ENCODE measurements around the gene ITGA6.

Gene ITGA6

GRCh38 chr2:172416447-172417058 is 10.8 kb upstream of the ITGA6 start:
- DNase-seq (ENCODE audit: low spot score), result no peak

GRCh38 chr2:172420216-172420615 is 7.2 kb upstream of the ITGA6 start:
- DNase-seq (ENCODE audit: low spot score), result no peak

- DNase-seq (ENCODE audit: low spot score), result no peak
Measured at GRCh38 chr2:172423160-172423559, 4.2 kb upstream of the ITGA6 start.

- no peak for DNase-seq (ENCODE audit: low spot score)
Measured at GRCh38 chr2:172425336-172425735, 2.0 kb upstream of the ITGA6 start.

GRCh38 chr2:172426635-172427255 is 641 bp upstream of the ITGA6 start:
- DNase-seq (ENCODE audit: low spot score), result no peak

- peak; percentile 80 for DNase-seq (ENCODE audit: low spot score)
Measured at GRCh38 chr2:172427990-172428831, 825 bp downstream of the ITGA6 start.

GRCh38 chr2:172428832-172429210 is 1.4 kb downstream of the ITGA6 start:
- DNase-seq (ENCODE audit: low spot score), result no peak

GRCh38 chr2:172429301-172429968 is 2.0 kb downstream of the ITGA6 start:
- no peak for DNase-seq (ENCODE audit: low spot score)

GRCh38 chr2:172430027-172430426 is 2.6 kb downstream of the ITGA6 start:
- DNase-seq (ENCODE audit: low spot score), result no peak

GRCh38 chr2:172430678-172431077 is 3.3 kb downstream of the ITGA6 start:
- DNase-seq (ENCODE audit: low spot score), result no peak

- DNase-seq (ENCODE audit: low spot score), result no peak
Measured at GRCh38 chr2:172431463-172431862, 4.1 kb downstream of the ITGA6 start.

GRCh38 chr2:172431993-172432392 is 4.6 kb downstream of the ITGA6 start:
- DNase-seq (ENCODE audit: low spot score), result no peak

GRCh38 chr2:172433144-172433543 is 5.8 kb downstream of the ITGA6 start:
- no peak for DNase-seq (ENCODE audit: low spot score)

- DNase-seq (ENCODE audit: low spot score), result no peak
Measured at GRCh38 chr2:172434821-172435605, 7.6 kb downstream of the ITGA6 start.

- DNase-seq (ENCODE audit: low spot score), result no peak
Measured at GRCh38 chr2:172435606-172435911, 8.2 kb downstream of the ITGA6 start.

GRCh38 chr2:172436889-172437288 is 9.5 kb downstream of the ITGA6 start:
- no peak for DNase-seq (ENCODE audit: low spot score)

GRCh38 chr2:172437419-172438341 is 10.3 kb downstream of the ITGA6 start:
- DNase-seq (ENCODE audit: low spot score), result no peak

- no peak for DNase-seq (ENCODE audit: low spot score)
Measured at GRCh38 chr2:172438741-172439508, 11.5 kb downstream of the ITGA6 start.

GRCh38 chr2:172439509-172439860 is 12.1 kb downstream of the ITGA6 start:
- no peak for DNase-seq (ENCODE audit: low spot score)

GRCh38 chr2:172439911-172440310 is 12.5 kb downstream of the ITGA6 start:
- no peak for DNase-seq (ENCODE audit: low spot score)

All from ecto neural progenitor cell (in vitro differentiated cells).